Lower lobe of right lung (tissue), 2 donors: ENCODE measurements around the gene C13orf46. TPM values are rescaled to one million over a fixed set of nuclear protein-coding genes. Genes with fewer than 3 reads are reported as not detected.

ENCODE experiments used
- ATAC-seq, 2 donors: fragments of 200-7000 bp; cut with Tn5 transposase; one replicate each; pipeline ENCODE4 v1.9.1; 2020 to 2022; ENCODE audit warnings: mild to moderate bottlenecking in 2 of 2, moderate library complexity in 2 of 2
- DNase-seq: peaks from one replicate; pipeline ENCODE4 v3.0.0-alpha.2; 2020
- H3K27ac ChIP-seq: fragments of 200-600 bp; one replicate; pipeline ENCODE4 v1.8.0; 2022
- H3K27me3 ChIP-seq: fragments of 200-600 bp; one replicate; pipeline ENCODE4 v1.8.0; 2022; ENCODE audit warnings: low read depth
- H3K36me3 ChIP-seq: fragments of 200-600 bp; one replicate; pipeline ENCODE4 v1.8.0; 2022; ENCODE audit warnings: mild to moderate bottlenecking
- H3K4me1 ChIP-seq: fragments of 200-600 bp; one replicate; pipeline ENCODE4 v1.8.0; 2022
- H3K4me3 ChIP-seq: fragments of 200-600 bp; one replicate; pipeline ENCODE4 v1.8.0; 2022; ENCODE audit warnings: mild to moderate bottlenecking
- H3K9me3 ChIP-seq: fragments of 200-600 bp; one replicate; pipeline ENCODE4 v1.8.0; 2022
- intact Hi-C: fragments of 100-400 bp; cut with DNase I; formaldehyde crosslinking; loops from one replicate; pipeline ENCODE4 v1.11.0; 2022
- total RNA-seq: library from RNA; stranded (reverse); fragmentation: NEBNext Ultra II Directional; extraction: Animal tissue kit (Norgen Biotek cat#: 25700); gene quantifications from one replicate; pipeline ENCODE4 v1.2.1, GENCODE V29; 2021
- TF ChIP-seq, protein P1 (sequence below): fragments of 200-600 bp; IDR thresholded peaks from one replicate; pipeline ENCODE4 v1.8.0; 2022; ENCODE audit warnings: antibody characterized with exemption, mild to moderate bottlenecking
- donor health status: DM: no; HTN: yes; CAD: no; lungs with severe emphysema.

Gene C13orf46
- total RNA-seq, 1 donor from 2014 or later, result 14.0 TPM

DNA sequence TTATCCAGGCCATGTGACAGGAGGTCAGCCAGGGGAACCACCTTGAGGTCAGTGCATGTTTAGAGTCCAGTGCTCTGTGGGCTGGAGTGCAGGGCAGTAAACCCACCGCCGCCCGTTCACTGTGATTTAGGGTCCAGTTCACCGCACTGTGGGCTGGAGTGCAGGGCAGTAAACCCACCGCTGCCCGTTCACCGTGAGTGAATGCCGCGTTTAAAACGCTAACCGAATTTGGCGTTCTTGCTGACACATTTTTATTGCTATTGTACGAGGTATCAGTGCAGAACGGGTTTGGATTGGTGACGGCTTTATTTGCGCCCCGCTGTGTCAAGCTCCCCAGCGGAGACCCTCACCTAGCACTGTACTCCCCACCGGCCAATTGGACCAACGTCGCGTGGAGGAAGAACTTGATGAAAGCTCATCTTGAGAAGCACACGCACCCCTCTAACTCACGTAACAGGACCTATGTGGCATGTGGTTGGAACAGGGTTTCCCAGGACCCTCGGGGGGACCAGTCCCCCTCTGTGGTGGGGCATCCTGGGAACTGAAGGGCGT is 27.9 kb downstream of the C13orf46 start:
- ATAC-seq (no peak), DNase-seq (no peak)
- Histone ChIP-seq H3K27me3 (no peaks in the 10 kb centered on the region), H3K36me3 (no peaks in the 10 kb centered on the region), H3K4me3 (no peak overlapping the region), H3K4me1 (peaks cover 4% of the 10 kb centered on the region), H3K9me3 (no peaks in the 10 kb centered on the region), H3K27ac (no peak overlapping the region)
- TF ChIP-seq, protein P1, sequence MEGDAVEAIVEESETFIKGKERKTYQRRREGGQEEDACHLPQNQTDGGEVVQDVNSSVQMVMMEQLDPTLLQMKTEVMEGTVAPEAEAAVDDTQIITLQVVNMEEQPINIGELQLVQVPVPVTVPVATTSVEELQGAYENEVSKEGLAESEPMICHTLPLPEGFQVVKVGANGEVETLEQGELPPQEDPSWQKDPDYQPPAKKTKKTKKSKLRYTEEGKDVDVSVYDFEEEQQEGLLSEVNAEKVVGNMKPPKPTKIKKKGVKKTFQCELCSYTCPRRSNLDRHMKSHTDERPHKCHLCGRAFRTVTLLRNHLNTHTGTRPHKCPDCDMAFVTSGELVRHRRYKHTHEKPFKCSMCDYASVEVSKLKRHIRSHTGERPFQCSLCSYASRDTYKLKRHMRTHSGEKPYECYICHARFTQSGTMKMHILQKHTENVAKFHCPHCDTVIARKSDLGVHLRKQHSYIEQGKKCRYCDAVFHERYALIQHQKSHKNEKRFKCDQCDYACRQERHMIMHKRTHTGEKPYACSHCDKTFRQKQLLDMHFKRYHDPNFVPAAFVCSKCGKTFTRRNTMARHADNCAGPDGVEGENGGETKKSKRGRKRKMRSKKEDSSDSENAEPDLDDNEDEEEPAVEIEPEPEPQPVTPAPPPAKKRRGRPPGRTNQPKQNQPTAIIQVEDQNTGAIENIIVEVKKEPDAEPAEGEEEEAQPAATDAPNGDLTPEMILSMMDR, result no peak
- intact Hi-C loops, result no loop called here

DNA sequence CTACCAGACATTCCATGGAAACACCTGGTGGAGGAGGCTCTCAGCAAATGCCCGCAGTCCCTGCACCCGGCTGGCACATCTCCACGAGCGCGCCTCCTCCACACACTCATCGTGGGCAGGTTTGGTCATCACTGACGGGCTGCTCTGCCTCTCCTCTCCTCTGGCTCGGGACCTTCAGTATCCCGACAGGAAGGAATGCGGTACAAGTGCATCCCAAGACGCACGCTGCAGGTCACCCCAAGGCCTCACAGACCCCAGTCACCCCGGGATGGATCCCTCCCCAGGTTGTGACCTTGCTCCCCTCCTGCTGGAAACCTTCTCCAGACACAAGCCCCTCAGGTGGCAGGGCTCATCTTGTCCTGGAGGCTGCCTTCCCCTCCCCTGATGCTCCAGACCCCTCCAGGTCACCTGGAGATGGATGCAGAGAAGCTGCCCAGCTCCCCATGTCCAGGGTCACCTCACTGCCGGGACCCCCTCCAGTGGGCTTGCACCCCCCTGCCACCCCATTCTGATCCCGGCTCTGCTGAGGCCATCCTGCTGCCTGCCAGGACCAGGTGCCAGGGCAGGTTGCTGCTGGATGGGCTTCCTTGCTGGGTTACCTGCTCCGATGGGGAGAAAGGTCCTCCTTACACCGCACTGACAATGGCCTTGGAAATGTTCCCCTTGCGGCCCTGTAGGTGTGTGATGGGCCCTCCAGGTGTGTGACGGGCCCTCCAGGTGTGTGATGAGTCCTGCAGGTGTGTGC is 29.9 kb downstream of the C13orf46 start:
- intact Hi-C loops, result no loop called here
- TF ChIP-seq, protein P1, result no peak
- peaks cover 4% of the 10 kb centered on the region for H3K27me3 ChIP-seq
- H3K4me1 ChIP-seq, result no peaks in the 10 kb centered on the region
- no peak overlapping the region for H3K27ac ChIP-seq
- no peak overlapping the region for H3K4me3 ChIP-seq
- no peak for DNase-seq
- no peaks in the 10 kb centered on the region for H3K9me3 ChIP-seq
- no peaks in the 10 kb centered on the region for H3K36me3 ChIP-seq
- no peak for ATAC-seq

DNA sequence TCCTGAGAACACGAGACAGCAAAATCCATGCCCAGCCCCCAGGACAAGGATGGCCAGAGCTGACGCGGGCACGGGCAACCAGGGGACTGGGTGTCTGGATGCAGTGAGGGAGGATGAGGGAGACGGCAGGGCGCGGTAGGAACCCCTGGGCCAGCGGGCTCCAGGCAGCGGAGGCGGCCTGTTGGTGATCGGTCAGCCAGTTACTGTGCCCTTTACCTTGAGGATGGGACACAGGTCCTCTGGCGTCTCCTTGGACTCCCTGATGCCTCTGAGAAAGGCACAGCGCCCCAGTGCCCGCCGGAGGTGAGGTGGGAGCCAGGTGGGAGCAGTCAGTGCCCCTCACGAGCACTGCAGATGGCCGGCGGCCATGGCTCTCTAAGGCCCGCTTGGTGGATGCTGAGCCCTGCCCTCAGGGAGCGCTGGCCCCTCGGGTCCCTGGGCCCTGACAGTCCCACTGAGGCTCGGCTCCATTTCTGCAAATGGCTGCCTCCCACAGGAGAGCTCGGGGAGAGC is 31.2 kb downstream of the C13orf46 start:
- H3K27me3 ChIP-seq, result peaks cover 4% of the 10 kb centered on the region
- no peaks in the 10 kb centered on the region for H3K36me3 ChIP-seq
- intact Hi-C loops, result no loop called here
- no peaks in the 10 kb centered on the region for H3K4me1 ChIP-seq
- H3K9me3 ChIP-seq, result no peaks in the 10 kb centered on the region
- TF ChIP-seq, protein P1, result no peak
- ATAC-seq (no peak), DNase-seq (no peak)
- no peak overlapping the region for H3K27ac ChIP-seq
- H3K4me3 ChIP-seq, result no peak overlapping the region

DNA sequence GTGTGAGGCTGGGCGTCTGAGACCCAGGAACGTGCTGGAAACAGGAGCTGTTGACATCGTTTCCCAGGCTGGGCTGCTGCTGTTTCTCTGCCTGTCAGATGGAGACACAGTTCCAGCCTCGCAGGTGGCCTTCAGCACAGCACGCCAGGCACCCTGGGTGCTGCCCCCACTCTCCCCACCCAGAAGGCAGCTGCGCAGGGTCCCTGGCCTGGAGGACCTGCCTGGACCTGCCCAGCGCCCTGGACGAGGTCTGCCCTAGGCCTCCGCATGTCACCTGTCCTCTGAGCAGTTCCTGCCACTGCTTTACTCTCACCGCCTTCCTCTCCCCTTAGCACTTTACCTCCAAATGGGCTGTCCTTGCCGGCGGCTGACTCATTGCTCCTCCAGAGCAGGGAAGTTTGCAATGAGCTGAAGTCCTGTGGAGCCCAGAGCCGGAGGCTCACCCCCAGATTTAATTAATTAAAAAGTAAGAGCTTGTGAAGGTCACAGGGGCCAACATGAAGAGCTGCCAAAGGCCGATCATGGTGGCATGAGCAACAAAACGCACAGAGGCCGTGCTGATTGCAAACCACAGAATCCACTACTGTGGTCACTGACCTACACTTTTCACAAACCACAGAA is 32.2 kb downstream of the C13orf46 start:
- Histone ChIP-seq H3K27ac (no peak overlapping the region), H3K36me3 (no peaks in the 10 kb centered on the region), H3K27me3 (peaks cover 4% of the 10 kb centered on the region), H3K4me3 (no peak overlapping the region), H3K4me1 (no peaks in the 10 kb centered on the region), H3K9me3 (no peaks in the 10 kb centered on the region)
- intact Hi-C loops, result no loop called here
- TF ChIP-seq, protein P1, result no peak
- no peak for ATAC-seq
- DNase-seq, result no peak

DNA sequence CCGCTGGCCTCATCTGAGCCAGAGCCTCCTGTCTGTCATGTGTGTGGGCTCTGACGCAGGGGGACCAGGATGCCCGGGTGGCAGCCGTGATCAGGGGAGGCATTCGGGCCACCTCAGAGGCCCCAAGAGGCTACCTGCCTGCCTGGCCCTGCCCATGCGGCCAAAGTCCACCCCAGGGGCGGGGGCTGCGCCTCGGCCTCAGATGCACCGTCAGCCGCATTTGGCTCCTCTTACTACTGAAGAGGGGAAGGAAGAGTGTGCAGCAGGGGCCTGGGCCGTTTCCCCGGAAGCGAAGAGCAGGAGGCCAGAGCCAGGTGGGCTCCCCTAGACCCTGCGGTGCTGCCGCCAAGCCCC is 34.0 kb downstream of the C13orf46 start:
- intact Hi-C loops, result no loop called here
- no peaks in the 10 kb centered on the region for H3K36me3 ChIP-seq

More for the DNA sequence above, 34.0 kb downstream of the C13orf46 start:
- peaks cover 5% of the 10 kb centered on the region for H3K4me1 ChIP-seq
- no peaks in the 10 kb centered on the region for H3K9me3 ChIP-seq
- H3K4me3 ChIP-seq, result no peak overlapping the region
- no peak overlapping the region for H3K27ac ChIP-seq
- ATAC-seq (no peak), DNase-seq (no peak)
- TF ChIP-seq, protein P1, result no peak
- H3K27me3 ChIP-seq, result peaks cover 4% of the 10 kb centered on the region
